ENCODE data around the gene SULT1A3. TPM values are rescaled to one million over a fixed set of nuclear protein-coding genes. Genes with fewer than 3 reads are reported as not detected.
A peak's percentile ranks its signal among the peaks of the same experiment; 100 is the strongest.
"Not testable (repeated sequence)": the region's sequence is repeated elsewhere in the genome, so short reads cannot be mapped to it uniquely, and the experiment has no call there.

Gene SULT1A3
- total and polyA plus RNA-seq, 12 donors = 0.59 to 35.0 (median 6.7) TPM

DNA sequence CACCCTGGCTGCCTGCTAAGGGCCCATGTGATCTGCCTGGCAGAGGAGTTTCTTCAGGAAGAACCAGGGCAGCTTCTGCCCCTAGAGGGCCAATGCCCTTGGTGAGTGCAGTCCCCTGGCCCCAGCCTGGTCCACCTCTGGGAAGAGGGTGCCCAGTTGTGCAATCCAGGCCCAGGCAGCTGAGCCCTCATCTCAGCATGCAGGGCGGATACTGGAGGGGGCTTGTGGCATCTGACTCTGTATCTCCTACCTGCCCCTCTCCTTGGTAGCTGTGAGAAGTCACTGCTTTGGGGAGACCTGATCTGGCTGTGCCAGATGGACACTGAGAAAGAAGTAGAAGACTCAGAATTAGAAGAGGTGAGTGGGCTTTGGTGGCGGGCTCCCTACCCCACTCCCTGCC is 2.1 kb upstream of the SULT1A3 start:
- intact Hi-C loops (cut with DNase I); H3K4me3 ChIP-seq; ATAC-seq; H3K27ac ChIP-seq; H3K9me3 ChIP-seq; H3K36me3 ChIP-seq; H3K4me1 ChIP-seq; DNase-seq; H3K27me3 ChIP-seq: not testable (repeated sequence)
- 45 to 96% methylated on average over 1 of the region's 2 CpGs for WGBS, 2 donors

GRCh38 chr16:30199608-30200343 is 721 bp downstream of the SULT1A3 start:
- DNase-seq; H3K9me3 ChIP-seq; H3K36me3 ChIP-seq; intact Hi-C loops (cut with DNase I); H3K4me1 ChIP-seq; H3K27ac ChIP-seq; H3K4me3 ChIP-seq; H3K27me3 ChIP-seq: not testable (repeated sequence)
- ATAC-seq = peak in 7 of 8 donors; percentile 36 to 63 (median 52)
- no CpG with 5 or more reads among the region's 15 CpGs for whole genome bisulfite sequencing, 2 donors

- intact Hi-C loops (cut with DNase I); H3K27me3 ChIP-seq; H3K9me3 ChIP-seq; H3K4me1 ChIP-seq; H3K36me3 ChIP-seq: not testable (repeated sequence)
- peak overlapping the region; percentile 28 to 63 (median 58) for H3K4me3 ChIP-seq
- DNase-seq (peak; percentile 5 to 14), ATAC-seq (peak; percentile 63 to 80 (median 70))
- 0% methylated on average over 13 to 19 of the region's 52 CpGs for WGBS, 2 donors
- peak overlapping the region in 4 of 10 donors; percentile 40 to 76 (median 56) for H3K27ac ChIP-seq
These were observed 6.6 kb downstream of the SULT1A3 start for GRCh38 chr16:30205541-30206236.

- peak; percentile 16 to 58 (median 26) for ATAC-seq
- peak overlapping the region in 9 of 10 donors; percentile 28 to 63 (median 58) for H3K4me3 ChIP-seq
- H3K36me3 ChIP-seq; H3K4me1 ChIP-seq; DNase-seq; H3K27me3 ChIP-seq; H3K9me3 ChIP-seq; intact Hi-C loops (cut with DNase I): not testable (repeated sequence)
- peak overlapping the region in 4 of 10 donors; percentile 40 to 76 (median 56) for H3K27ac ChIP-seq
- no CpG with 5 or more reads among the region's 33 CpGs for WGBS, 2 donors
These were observed 7.2 kb downstream of the SULT1A3 start for GRCh38 chr16:30206252-30206651.

DNA sequence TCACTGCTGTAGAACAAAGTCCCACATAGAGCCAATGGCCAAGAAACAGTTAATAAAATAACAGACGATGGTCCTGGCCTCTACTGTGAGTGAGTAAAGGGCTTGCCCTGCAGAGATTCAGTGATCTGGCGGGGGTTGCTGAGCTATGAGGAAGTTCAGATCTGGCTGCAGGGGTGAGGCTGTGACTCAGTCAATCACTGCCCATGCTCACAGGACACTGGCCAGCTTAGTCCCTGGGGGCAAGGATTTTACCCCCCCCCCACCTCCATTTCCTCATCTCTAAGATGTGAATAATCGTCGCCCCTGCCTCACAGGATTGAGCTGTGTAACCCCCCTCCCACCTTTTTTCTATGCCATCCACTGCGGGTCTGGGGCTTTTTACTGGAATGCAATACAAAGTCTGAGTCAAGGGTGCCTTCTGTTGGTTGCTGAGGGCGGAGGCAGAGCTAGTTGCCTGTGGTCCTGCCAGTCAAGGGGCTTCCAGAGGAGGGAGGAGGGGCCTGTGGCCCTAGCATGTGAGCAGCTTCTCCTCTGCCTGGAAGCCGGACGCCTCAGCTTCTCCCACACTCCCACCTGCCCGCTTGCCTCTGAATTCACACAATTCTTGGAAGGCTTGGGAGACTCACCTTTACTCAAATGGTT is 8.1 kb downstream of the SULT1A3 start:
- H3K4me3 ChIP-seq; H3K27me3 ChIP-seq; H3K36me3 ChIP-seq; intact Hi-C loops (cut with DNase I); H3K4me1 ChIP-seq; H3K27ac ChIP-seq; H3K9me3 ChIP-seq: not testable (repeated sequence)
- DNase-seq = peak; percentile 6 to 7
- peak in 6 of 8 donors; percentile 18 to 51 (median 31) for ATAC-seq
- WGBS, 2 donors = 15 to 25% methylated on average over 2 of the region's 9 CpGs

GRCh38 chr16:30209032-30209431 is 10.0 kb downstream of the SULT1A3 start:
- DNase-seq = peak in 1 of 2 donors; percentile 51
- 21 to 78% methylated on average over 4 of the region's 6 CpGs for WGBS, 2 donors
- not testable (repeated sequence) for H3K4me1 ChIP-seq

DNA sequence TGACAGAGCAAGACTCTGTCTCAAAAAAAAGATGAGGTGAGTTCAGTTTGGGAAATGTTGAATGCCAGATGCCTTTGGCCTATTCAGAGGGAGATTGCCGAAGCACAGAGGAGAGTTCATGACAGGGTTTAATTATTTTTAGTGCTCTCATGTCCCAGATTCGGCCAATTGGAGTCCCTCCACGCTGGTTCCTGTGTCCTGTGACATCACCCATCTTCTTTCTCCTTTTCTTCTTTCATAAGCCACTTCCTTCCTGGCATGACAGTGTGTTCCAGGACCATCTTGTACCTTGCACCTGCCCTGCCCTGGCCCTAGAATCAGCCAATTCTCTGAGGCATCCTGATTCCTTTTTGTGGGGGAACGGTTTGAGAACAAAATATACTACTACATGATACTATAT is 12.4 kb downstream of the SULT1A3 start:
- H3K27me3 ChIP-seq; H3K9me3 ChIP-seq; H3K4me1 ChIP-seq; H3K27ac ChIP-seq; H3K36me3 ChIP-seq; H3K4me3 ChIP-seq; intact Hi-C loops (cut with DNase I); DNase-seq: not testable (repeated sequence)
- no CpG with 5 or more reads among the region's 4 CpGs for WGBS, 2 donors
- ATAC-seq = peak in 4 of 8 donors; percentile 12 to 32 (median 20)

More at GRCh38 chr16:30209032-30209431, 10.0 kb downstream of the SULT1A3 start:
- H3K27ac ChIP-seq; H3K36me3 ChIP-seq; H3K9me3 ChIP-seq; intact Hi-C loops (cut with DNase I); H3K27me3 ChIP-seq; H3K4me3 ChIP-seq: not testable (repeated sequence)
- ATAC-seq = peak in 7 of 8 donors; percentile 59 to 88 (median 74)

- H3K27me3 ChIP-seq; H3K9me3 ChIP-seq; H3K4me3 ChIP-seq; H3K36me3 ChIP-seq; ATAC-seq; H3K27ac ChIP-seq; intact Hi-C loops (cut with DNase I); H3K4me1 ChIP-seq: not testable (repeated sequence)
- WGBS, 2 donors = 64 to 79% methylated on average over 3 of the region's 5 CpGs
- peak in 1 of 2 donors; percentile 2 for DNase-seq
These were observed 18.0 kb downstream of the SULT1A3 start for GRCh38 chr16:30217082-30217481.

DNA sequence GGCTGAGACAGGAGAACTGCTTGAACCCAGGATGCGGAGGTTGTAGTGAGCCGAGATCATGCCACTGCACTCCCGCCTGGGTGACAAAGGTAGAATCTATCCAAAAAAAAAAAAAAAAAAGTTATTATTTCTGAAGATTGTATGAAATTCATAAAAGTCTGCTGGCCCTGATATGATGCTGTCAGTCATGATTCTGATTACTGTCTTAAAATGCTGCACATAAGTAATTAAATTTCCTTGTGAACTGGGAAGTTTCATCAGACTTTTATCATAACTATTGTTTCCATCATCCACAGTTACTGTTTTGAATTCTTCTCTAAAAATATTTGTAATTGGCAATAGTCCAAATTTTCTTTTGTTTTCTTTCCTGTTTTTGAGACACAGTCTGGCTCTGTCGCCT is 49.3 kb downstream of the SULT1A3 start, which contains the start of gene NPIPB13:
Gene NPIPB13 (minus strand): TSS at position 101 of the 400 bp plus-strand sequence. CDS start 2,906 bp downstream, outside the sequence.
- H3K36me3 ChIP-seq; H3K27me3 ChIP-seq; H3K27ac ChIP-seq; ATAC-seq; H3K9me3 ChIP-seq; DNase-seq; intact Hi-C loops (cut with DNase I); H3K4me1 ChIP-seq; H3K4me3 ChIP-seq: not testable (repeated sequence)
- WGBS, 2 donors = no CpG with 5 or more reads among the region's 4 CpGs
